Stromal cell of bone marrow (primary cell): ENCODE measurements around the gene NRF1.

ENCODE experiments used
- DNase-seq: peaks from one replicate; pipeline ENCODE4 v3.0.0-alpha.2; 2012; ENCODE audit warnings: low read depth

NRF1 gene

DNA sequence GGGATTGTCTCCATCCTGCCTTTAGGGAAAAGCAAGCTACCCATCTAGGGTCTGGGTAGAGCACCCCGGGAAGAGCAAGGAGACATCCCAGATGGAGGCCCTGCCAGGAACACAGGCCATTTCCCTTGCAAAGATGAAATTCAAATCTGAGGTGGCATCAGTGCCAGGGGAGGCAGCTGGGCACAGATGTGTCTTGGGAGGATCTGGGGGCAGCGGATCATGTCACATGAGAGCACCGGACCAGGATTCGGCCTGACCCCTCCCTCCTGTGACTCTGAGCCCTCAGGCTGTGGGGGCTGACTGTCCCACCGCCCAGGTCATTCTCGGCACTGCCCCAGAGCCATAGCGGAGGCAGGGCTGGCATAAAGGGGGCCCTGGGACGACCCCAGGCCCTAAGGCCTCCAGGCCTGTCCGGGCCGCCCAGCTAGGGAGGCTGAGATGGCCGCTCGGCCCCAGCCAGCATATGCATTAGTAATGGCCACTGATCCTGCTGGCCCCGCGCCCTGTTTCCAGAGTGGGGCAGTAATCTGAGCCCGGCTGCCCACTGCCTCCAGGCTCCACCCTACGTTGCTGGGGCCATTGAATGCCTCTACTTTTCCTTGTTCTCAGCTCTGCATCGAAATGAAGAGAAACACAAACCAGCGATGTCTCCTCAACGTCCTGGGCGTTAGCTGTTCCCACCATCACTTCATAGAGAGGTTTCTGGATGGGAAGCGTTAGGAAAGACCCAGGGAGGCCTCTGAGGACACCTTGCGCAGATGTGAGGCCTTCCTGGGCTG lies 192.8 kb downstream of the NRF1 start:
- no peak for DNase-seq

DNA sequence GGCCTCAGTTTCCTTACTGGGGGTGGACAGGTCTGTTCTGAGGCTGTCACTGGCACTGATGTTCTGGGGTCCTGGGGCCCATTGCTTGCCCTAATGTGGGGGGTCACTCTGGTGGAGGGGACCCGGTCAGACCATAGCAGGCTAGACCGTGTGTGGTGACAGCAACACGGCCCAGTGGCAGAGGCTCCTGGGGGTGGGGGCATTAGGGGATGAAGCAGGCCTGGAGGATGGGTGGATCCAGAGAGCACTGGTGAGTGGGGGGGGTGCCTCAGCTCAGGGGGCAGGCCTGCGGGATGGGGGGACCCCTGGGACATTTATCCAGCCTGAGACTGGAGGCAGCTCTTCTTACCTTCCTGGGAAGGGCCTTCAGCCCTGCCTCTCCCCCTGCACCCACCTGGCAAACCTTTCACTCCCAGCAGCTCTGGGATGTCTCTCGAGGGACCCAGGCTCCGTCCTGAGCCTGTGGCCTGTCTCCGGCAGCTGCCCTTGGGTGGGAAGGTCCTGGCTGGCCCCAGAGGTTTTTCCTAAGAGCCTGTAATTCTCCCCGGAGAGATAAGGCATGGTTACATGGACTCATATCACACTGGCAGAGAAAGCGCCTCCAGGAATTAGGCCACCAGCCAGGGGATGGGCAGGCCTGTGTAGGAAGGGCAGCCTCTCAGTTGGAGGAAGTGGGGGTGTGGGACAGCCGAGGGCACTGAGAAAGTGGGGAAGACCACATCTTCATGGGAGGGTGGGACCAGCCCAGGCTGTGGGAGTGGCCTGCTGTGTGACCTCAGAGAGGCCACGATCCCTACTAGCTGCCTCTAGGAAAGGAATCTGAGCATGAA lies 193.6 kb downstream of the NRF1 start:
- DNase-seq: no peak
